Stimulated activated CD4-positive, alpha-beta T cell treated with anti-CD3 and anti-CD28 coated beads, Interleukin-4, amount 100 ng/mL, for 48 hours (primary cell): ENCODE measurements around the gene NR4A2.
"Not testable (repeated sequence)": the region's sequence is repeated elsewhere in the genome, so short reads cannot be mapped to it uniquely, and the experiment has no call there.

Experiments used
- DNase-seq, 2 donors: peaks; one replicate each; pipeline ENCODE4 v3.0.0-alpha.2; 2020; ENCODE audit warnings: low read depth in 2 of 2

The NR4A2 gene

DNA sequence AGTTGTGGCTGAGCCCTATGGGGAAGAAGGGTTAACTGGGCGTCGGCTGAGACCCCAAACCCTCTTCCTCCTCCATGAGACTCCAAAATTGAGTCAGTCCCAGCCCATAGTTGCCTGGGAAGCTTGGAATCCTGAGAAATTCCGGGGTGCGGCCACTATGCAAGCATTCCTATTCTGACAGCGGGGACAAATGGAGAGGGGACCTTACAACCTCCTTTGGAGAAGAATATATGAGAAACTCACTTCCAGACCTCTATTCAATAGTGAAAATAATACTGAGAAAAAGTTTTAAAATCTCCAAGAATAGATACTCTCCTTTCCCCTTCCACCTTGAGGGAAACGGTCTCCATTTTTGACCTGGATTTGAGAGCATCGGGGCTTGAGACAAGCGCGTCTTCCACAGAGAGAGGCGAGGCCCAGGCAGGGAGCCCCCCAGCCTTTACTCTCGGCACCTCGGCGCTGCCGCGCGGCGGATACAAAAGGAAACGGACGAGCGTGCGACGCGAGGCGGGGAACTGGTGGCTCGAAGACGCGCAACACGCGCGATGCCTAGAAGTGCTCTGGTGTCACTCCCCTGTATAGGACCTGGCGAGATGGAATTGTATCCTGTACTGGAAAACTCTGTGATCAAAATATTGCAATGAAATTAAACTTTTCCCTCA lies 11.1 kb downstream of the NR4A2 start:
- no peak for DNase-seq

DNA sequence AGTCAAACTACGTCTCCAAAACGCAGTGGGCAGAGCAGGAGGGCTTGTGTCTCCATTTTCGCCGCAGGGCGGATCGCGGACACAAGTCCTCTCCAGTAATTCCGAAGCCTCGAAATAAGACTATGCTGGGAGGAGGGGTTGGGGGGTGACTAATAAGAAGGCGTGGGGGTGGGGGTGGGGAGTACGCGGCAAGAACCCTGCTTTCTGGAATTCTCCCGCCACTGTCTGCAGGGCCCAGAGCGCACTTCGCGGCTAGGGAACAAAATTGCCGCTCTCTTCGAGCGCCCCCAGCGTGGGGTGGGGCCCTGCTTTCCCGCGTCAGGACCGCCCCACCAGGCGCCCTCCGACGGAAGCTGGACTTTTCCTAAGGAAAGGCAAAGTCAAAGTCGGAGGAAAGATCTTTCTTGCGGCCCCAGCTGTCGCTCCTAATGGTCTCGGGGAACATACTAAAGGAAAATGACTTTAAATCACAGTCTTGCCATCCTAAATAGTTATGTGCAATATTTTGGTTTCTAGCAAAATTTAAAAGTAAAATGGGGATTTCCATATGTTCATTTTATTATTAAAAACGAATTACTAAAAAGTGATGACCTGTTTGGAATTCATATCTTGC lies 11.9 kb downstream of the NR4A2 start:
- DNase-seq = no peak

DNA sequence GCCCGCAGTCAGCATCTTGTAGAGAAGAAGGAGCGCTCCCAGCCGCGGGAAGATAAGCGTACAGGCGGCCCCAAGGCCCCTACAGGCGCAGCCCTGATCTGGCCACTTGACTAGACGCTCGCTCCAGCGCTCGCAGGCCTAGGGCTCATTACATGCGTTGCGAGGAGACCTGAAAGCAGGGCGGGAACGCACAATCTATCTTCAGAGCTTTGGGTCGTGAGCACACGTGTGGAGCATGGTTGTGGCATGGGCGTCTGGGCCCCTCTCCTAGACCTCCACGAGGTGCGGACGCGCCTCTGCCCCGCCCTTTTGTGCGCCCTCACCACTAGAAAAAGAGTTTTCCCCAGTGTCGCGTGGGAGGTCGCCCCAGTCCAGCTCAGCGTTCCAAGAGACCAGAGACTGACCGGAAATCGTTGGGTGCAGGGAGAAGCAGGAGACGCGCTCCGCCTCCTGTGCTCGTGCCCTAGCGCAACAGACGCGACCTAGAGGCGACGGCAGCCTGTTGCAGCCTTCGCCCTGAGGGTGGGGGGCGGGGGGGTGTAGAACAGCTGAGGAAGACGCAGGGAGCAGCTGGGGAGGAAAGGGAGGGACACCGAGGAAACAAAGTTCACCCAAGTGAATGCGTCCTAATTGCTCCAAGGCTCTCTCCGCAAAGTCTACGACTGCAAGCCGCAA lies 12.6 kb downstream of the NR4A2 start:
- no peak for DNase-seq

DNA sequence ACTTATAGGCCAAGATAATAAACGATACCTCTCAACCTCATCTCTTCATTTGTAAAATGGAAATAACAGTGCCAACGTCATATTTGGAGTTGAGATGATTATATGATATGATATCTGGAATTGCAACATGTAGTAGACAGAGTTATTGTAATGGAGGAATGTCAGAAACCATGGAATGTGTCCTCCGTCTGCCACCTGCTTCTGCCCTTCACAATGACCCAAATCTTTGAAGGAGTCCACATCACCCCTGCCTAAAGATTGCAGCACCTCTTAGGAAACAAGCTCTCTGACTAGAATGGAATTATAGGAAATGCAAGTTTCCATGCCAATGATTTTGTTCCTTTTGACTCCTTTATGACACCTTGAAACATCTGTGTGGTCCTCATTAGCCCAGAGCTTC lies 14.9 kb downstream of the NR4A2 start:
- DNase-seq = no peak

DNA sequence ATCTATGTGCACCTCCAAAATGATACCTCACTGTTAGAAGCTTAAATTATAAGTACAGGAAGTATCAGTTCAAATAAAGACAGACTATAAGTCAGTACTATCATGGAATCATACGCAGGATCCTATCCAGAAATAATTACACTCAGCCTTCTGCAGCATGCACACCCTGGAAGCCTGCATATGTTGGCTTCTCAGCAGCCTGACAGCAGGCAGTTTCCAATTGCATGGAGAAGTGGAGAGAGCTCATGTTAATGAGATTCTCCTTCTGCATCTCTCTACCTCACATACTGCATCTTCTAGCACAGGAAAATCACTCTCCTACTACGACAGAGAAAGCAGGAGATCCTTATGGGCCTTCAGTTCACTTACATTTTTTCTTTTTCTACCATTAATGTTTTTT lies 20.5 kb downstream of the NR4A2 start:
- DNase-seq = no peak

DNA sequence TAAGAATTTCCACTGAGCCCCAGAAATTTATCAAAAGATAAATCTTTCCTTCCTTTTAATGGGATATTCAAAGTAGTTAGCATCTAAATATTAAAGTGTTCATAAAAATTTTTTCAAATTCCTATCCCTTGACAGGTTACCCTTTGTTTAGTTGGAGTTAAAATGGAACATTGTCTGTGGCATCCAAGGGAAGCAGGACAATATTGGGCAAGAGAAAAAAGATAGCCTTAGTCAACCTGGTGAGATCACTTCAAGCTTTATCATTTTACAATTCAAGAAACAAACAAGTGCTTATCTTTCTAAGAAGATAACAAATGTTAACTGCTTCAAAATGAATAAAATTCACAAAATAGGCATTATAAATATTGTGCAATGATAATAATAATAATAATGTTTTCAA lies 21.7 kb downstream of the NR4A2 start:
- no peak for DNase-seq

DNA sequence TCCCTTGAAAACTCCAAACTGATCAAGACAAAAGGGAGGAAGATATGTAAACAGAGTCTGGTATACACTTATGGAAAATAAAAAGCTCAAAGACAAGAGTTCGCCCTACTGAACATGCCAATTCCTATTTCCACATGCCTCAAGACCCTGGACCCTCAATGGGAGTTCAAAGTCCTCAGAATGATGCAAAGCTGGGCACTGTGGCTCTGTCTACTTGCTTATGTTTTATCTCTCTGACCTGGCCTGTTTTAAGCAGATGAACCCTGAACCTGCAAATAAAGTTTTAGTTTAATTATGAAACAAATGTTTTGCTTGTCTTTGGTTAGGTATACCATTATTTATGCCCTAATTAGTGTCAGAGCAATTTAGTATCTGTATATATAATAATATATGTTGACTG lies 22.6 kb downstream of the NR4A2 start:
- no peak for DNase-seq

DNA sequence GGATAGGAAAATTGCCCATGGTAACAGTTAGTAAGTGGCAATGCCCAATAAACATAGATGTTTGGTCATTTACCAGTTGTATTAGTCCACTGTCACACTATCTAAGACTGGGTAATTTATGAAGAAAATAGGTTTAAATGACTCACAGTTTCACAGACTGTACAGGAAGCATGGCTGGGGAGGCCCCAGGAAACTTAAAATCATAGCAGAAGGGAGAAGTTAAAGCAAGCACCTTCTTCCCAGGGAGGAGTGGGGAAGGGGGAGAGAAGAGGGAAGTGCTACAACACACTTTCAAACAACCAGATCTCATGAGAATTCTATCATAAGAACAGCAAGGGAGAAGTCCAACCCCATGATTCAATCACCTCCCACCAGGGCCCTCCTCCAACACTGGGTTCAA lies 23.4 kb downstream of the NR4A2 start:
- no peak for DNase-seq

DNA sequence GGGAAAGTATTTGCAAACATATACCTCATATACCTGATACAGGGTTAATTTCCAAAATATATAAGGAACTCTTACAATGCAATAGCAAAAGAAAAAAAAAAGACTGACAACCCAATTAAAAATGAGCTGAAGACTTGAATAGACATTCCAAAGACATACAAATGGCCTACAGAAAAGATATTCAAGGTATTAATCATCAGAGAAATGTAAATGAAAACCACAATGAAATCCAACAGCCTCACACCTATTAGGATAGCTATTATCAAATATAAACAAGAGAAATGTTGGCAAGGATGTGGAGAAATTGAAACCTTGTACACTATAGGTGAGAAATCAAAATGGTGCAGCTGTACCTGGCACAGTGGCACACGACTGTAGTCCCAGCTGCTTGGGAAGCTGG lies 25.7 kb downstream of the NR4A2 start:
- DNase-seq = no peak

DNA sequence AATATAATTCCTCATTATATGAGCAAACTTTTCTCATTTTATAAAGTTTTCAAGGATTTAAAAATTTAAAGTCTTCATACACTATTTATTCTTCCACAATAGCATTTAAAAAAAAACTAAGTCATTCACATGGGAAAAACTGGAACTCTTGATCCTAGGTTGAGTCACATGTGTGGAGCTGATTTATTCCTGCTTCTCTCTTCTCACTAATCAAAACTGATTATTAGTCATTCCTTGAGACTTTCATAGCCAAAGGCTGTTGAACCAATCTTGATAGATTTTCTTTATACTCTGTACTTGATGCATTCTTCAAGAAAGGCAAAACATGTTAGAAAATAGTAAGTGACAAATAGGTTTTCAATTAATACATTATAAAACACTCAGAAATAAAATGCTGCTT lies 27.4 kb downstream of the NR4A2 start:
- no peak for DNase-seq

DNA sequence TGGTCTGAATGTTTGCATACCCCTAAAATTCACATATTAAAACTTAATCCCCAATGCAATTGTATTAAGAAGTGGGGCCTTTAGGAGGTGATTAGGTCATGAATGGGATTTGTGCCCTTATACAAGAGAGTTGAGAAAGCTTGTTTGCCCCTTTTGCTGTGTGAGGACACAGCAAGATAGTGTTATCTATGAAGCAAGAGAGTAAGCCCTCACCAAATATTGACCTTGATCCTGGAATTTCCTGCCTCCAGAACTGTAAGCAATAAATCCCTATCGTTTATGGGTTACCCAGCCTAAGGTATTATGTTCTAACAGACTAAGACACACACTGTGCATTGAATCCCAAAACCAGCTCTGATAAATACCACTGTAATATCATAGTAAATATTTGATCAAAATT lies 32.2 kb downstream of the NR4A2 start:
- no peak for DNase-seq

DNA sequence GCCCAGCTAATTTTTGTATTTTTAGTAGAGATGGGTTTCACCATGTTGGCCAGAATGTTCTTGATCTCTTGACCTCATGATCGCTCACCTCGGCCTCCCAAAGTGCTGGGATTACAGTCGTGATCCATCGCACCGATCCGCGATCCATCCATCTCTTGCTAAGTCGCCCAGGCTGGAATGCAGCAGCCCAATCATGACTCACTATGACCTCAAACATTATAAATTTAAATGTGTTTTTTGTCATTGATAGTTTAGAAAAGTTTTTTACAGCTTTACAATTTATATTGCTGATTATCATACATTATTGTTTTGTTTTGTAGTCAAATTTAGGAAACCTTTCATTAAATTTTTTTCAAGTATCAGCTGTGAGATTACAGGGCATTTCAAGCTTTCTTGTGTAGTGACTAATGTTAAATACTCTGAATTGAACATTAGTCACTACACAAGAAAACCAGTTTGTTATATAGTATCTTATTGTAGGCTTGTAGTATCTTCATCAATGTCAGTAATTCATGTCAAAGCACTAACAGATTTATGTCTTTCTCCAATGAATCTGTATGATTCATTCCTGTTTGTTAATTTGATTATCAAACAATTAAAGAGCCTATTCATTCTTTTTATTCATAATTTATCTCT lies 37.5 kb downstream of the NR4A2 start:
- DNase-seq = no peak

DNA sequence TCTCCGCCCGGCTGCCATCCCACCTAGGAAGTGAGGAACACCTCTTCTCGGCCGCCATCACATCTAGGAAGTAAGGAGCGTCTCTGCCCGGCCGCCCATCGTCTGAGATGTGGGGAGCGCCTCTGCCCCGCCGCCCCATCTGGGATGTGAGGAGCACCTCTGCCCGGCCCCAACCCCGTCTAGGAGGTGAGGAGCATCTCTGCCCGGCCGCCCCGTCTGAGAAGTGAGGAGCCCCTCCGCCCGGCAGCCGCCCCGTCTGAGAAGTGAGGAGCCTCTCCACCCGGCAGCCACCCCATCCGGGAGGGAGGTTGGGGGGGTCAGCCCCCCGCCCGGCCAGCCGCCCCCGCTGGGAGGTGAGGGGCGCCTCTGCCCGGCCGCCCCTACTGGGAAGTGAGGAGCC lies 39.1 kb downstream of the NR4A2 start:
- DNase-seq = not testable (repeated sequence)

DNA sequence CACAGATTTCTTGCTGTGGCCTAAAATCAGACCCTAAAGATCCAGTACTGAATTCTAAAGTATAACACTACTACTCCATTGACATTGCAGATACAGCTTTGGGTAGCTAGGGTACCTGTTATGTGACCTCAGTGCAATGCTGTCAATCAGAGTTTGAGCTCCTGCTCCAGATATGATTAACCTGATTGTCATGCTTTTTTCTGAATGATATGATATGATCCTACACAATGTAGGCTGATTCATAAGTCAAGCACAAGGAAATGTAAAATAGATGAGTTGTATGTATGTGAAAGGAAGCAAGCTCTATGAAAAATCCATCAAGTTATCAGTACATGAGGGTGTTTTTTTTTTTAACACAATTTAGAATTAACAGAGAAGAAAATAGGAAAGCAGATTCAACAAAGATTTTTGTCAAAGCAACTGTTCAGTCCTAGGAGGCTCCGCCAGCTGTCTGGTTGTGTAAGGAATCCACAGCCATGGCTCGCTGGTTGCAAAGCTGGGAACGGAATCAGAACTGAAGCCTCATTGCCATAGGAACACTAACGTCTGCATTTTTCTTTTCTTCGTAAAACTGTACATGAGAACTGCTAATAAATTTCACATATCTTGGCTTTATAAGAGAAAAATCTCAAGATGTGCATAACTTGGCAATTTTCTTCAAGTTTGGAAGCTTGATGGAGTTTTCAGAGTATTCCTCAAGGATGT lies 52.9 kb downstream of the NR4A2 start:
- no peak for DNase-seq
